COLO829 (cell line): ENCODE measurements around the gene NRM.
"Not testable (repeated sequence)": the region's sequence is repeated elsewhere in the genome, so short reads cannot be mapped to it uniquely, and the experiment has no call there.

Source experiments
- DNase-seq: peaks from one replicate; pipeline ENCODE4 v3.0.0; 2012; ENCODE audit warnings: low spot score

NRM gene

GRCh38 chr6:30666300-30666699 lies 24.5 kb downstream of the NRM start:
- DNase-seq, result not testable (repeated sequence)

GRCh38 chr6:30664994-30665767 lies 25.6 kb downstream of the NRM start:
- no peak for DNase-seq

- DNase-seq, result not testable (repeated sequence)
These were observed 32.9 kb downstream of the NRM start for GRCh38 chr6:30657922-30658321.

GRCh38 chr6:30657454-30657853 lies 33.3 kb downstream of the NRM start:
- DNase-seq, result no peak

GRCh38 chr6:30656513-30656912 lies 34.3 kb downstream of the NRM start:
- DNase-seq, result no peak

GRCh38 chr6:30655743-30656094 lies 35.1 kb downstream of the NRM start:
- no peak for DNase-seq

GRCh38 chr6:30654798-30655742 lies 35.7 kb downstream of the NRM start:
- no peak for DNase-seq

- DNase-seq, result no peak
These were observed 39.6 kb downstream of the NRM start for GRCh38 chr6:30651143-30651542.

GRCh38 chr6:30647242-30648116 lies 43.3 kb downstream of the NRM start:
- DNase-seq, result peak; percentile 74

GRCh38 chr6:30646450-30647241 lies 44.1 kb downstream of the NRM start, which contains the start of gene C6orf136:
Gene C6orf136 (plus strand): TSS chr6:30647133. CDS start chr6:30647232, 99 bp downstream.
- DNase-seq, result peak; percentile 99

- no peak for DNase-seq
These were observed 44.8 kb downstream of the NRM start for GRCh38 chr6:30645989-30646388.

- no peak for DNase-seq
These were observed 46.0 kb downstream of the NRM start for GRCh38 chr6:30644769-30645168.

GRCh38 chr6:30643656-30644055 lies 47.1 kb downstream of the NRM start:
- DNase-seq, result no peak

GRCh38 chr6:30641048-30641447 lies 49.7 kb downstream of the NRM start:
- DNase-seq, result no peak

GRCh38 chr6:30640481-30640880 lies 50.3 kb downstream of the NRM start:
- DNase-seq, result no peak
